Caco-2 (cell line): ENCODE data around the gene C16orf96. TPM values are rescaled to one million over a fixed set of nuclear protein-coding genes. Genes with fewer than 3 reads are reported as not detected.

Experiments
- BruUV-seq: library from RNA; stranded (reverse); fragments of 400-500 nt; replicated peaks from 2 replicates; lab custom pipeline; 2021; lab: Mats Ljungman, UMichigan
- CTCF ChIA-PET: fragments of 300-600 bp; sonication (Branson Sonifier 250); formaldehyde crosslinking; loops from one replicate; lab custom pipeline; 2022; ENCODE audit warnings: antibody characterized with exemption; lab: Charles Lee
- POLR2A ChIA-PET: fragments of 300-600 bp; sonication (Branson Sonifier 250); formaldehyde crosslinking; loops from one replicate; lab custom pipeline; 2022; ENCODE audit warnings: antibody characterized with exemption; lab: Charles Lee
- DNase-seq, 2 experiments: peaks; one replicate each; pipeline versions ENCODE4 v3.0.0 to v3.0.0-alpha.2; 2020 to 2022
- H3K27me3 ChIP-seq: replicated peaks from 2 replicates; pipeline ENCODE4 v1.6.0; 2011; ENCODE audit warnings: low read length; ENCODE audit not compliant: control insufficient read depth, insufficient read depth
- H3K36me3 ChIP-seq: 2 replicates; pipeline ENCODE4 v1.5.1; 2011; ENCODE audit warnings: low read length; ENCODE audit not compliant: control insufficient read depth, insufficient read depth
- H3K4me1 ChIP-seq: fragments of 250-450 bp; sonication (Bioruptor Pico); 2 replicates; pipeline ENCODE4 v1.5.1; 2020; ENCODE audit warnings: mild to moderate bottlenecking
- H3K4me3 ChIP-seq: 2 replicates; pipeline ENCODE4 v1.5.1; 2011; ENCODE audit warnings: low read depth, mild to moderate bottlenecking, control low read depth, low read length
- H3K9me3 ChIP-seq: fragments of 250-450 bp; sonication (Bioruptor Pico); 2 replicates; pipeline ENCODE4 v1.5.1; 2020; ENCODE audit warnings: mild to moderate bottlenecking, moderate library complexity
- H3K27ac Mint-ChIP-seq: one replicate; pipeline ENCODE4 v1.8.0; 2022; ENCODE audit warnings: mixed read lengths; ENCODE audit not compliant: unreplicated experiment
- H3K27me3 Mint-ChIP-seq: one replicate; pipeline ENCODE4 v1.8.0; 2022; ENCODE audit warnings: mixed read lengths; ENCODE audit not compliant: insufficient read depth, unreplicated experiment
- H3K36me3 Mint-ChIP-seq: one replicate; pipeline ENCODE4 v1.8.0; 2022; ENCODE audit warnings: mild to moderate bottlenecking, mixed read lengths; ENCODE audit not compliant: insufficient read depth, unreplicated experiment
- H3K4me1 Mint-ChIP-seq: one replicate; pipeline ENCODE4 v1.8.0; 2022; ENCODE audit warnings: low read depth, mixed read lengths; ENCODE audit not compliant: unreplicated experiment
- H3K4me3 Mint-ChIP-seq: one replicate; pipeline ENCODE4 v1.8.0; 2022; ENCODE audit warnings: mild to moderate bottlenecking, moderate library complexity, mixed read lengths; ENCODE audit not compliant: unreplicated experiment
- H3K9me3 Mint-ChIP-seq: one replicate; pipeline ENCODE4 v1.8.0; 2022; ENCODE audit warnings: mixed read lengths; ENCODE audit not compliant: unreplicated experiment
- intact Hi-C: fragments of 100-400 bp; cut with micrococcal nuclease; formaldehyde crosslinking; loops from one replicate; pipeline ENCODE4 v1.10.0; 2022; ENCODE audit not compliant: unreplicated experiment
- total RNA-seq: library from RNA; stranded (reverse); gene quantifications from 2 replicates; pipeline ENCODE4 v1.2.3, GENCODE V29; 2022
- TF ChIP-seq, protein P1 (sequence below), 2 experiments: fragments of 200-600 bp in 1 of 2; IDR thresholded peaks; 1 replicate in 1 of 2; 2 replicates in 1 of 2; pipeline versions ENCODE4 v1.5.1 to v1.8.0; 2011 to 2022; ENCODE audit warnings: antibody characterized with exemption in 1 of 2, control low read depth in 1 of 2, inconsistent platforms in 1 of 2, low read depth in 1 of 2, low read length in 1 of 2, mild to moderate bottlenecking in 1 of 2, moderate library complexity in 1 of 2; ENCODE audit not compliant: insufficient read depth in 1 of 2, severe bottlenecking in 1 of 2, unreplicated experiment in 1 of 2

Gene C16orf96
- total RNA-seq, 1 experiment from 2014 or later = 0.11 TPM

DNA sequence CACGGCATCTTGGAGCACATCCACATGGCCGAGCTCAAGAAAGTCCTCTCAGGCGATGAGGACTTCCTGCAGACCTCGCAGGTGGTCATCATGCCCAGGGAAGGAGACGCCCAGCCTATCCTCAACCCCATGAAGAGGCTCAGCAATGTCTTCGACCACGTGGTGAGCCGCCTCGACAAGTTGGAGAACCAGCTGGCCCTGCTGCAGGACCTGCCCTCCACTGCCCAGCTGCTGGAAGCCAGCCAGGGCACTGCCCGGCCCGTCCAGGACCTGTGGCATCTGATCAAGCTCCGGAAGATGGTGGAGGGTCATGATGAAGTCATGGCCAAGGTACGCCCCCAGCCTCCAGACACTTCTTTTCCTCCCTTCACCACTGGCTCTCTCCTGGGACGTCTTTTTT is 440 bp downstream of the C16orf96 start:
- Mint-ChIP-seq H3K4me1 (no peaks in the 10 kb centered on the region), H3K27ac (no peak overlapping the region), H3K4me3 (no peak overlapping the region), H3K27me3 (no peaks in the 10 kb centered on the region), H3K36me3 (no peaks in the 10 kb centered on the region), H3K9me3 (no peaks in the 10 kb centered on the region)
- TF ChIP-seq, protein P1, sequence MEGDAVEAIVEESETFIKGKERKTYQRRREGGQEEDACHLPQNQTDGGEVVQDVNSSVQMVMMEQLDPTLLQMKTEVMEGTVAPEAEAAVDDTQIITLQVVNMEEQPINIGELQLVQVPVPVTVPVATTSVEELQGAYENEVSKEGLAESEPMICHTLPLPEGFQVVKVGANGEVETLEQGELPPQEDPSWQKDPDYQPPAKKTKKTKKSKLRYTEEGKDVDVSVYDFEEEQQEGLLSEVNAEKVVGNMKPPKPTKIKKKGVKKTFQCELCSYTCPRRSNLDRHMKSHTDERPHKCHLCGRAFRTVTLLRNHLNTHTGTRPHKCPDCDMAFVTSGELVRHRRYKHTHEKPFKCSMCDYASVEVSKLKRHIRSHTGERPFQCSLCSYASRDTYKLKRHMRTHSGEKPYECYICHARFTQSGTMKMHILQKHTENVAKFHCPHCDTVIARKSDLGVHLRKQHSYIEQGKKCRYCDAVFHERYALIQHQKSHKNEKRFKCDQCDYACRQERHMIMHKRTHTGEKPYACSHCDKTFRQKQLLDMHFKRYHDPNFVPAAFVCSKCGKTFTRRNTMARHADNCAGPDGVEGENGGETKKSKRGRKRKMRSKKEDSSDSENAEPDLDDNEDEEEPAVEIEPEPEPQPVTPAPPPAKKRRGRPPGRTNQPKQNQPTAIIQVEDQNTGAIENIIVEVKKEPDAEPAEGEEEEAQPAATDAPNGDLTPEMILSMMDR (IDR thresholded peaks at IDR 0.05; ENCODE audit: insufficient read depth in 1 of 2, low read depth in 1 of 2, low read length in 1 of 2, severe bottlenecking in 1 of 2, unreplicated experiment in 1 of 2) = no peak
- no peaks in the 10 kb centered on the region for H3K36me3 ChIP-seq
- no peaks in the 10 kb centered on the region for H3K9me3 ChIP-seq
- DNase-seq = no peak
- H3K27me3 ChIP-seq = no peaks in the 10 kb centered on the region
- ChIA-PET POLR2A (no interaction called here), CTCF (no interaction called here)
- no peak overlapping the region for H3K4me3 ChIP-seq
- no TSS peak for BruUV-seq
- H3K4me1 ChIP-seq = no peaks in the 10 kb centered on the region
- intact Hi-C loops = no loop called here

DNA sequence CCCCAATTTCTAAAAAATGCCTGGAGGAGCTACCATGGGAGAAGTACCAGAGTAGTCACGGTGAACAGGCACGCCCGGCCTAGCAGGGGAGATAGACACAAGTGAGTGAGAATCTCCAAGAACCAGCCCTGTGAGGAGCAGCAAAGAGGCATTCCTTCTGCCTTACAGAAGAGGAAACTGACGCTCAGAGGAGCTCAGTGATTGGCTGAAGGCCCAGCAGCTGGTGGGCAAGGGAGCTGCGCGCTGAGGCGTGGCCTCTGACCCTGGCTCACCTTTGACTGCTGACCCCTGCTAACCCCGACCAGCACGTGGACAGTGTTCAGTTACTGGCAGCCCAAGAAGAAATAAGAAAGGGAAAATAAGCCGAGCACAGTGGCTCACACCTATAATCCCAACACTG is 1.8 kb downstream of the C16orf96 start:
- no peaks in the 10 kb centered on the region for H3K36me3 Mint-ChIP-seq
- H3K4me3 Mint-ChIP-seq = no peak overlapping the region
- CTCF ChIA-PET = interaction anchor here (0.6 kb wide), 1 partner anchor 334 kb away, joined by 3 read pairs; no protein-coding TSS in a partner anchor
- H3K9me3 Mint-ChIP-seq = no peaks in the 10 kb centered on the region
- Histone ChIP-seq H3K4me1 (no peaks in the 10 kb centered on the region), H3K9me3 (no peaks in the 10 kb centered on the region), H3K27me3 (no peaks in the 10 kb centered on the region), H3K4me3 (no peak overlapping the region), H3K36me3 (no peaks in the 10 kb centered on the region)
- no peak for DNase-seq
- TF ChIP-seq, protein P1 (IDR thresholded peaks at IDR 0.05; ENCODE audit: insufficient read depth in 1 of 2, low read depth in 1 of 2, low read length in 1 of 2, severe bottlenecking in 1 of 2, unreplicated experiment in 1 of 2) = no peak
- intact Hi-C loops = no loop called here
- no peaks in the 10 kb centered on the region for H3K4me1 Mint-ChIP-seq
- H3K27me3 Mint-ChIP-seq = no peaks in the 10 kb centered on the region
- no TSS peak for BruUV-seq
- POLR2A ChIA-PET = no interaction called here
- H3K27ac Mint-ChIP-seq = no peak overlapping the region

DNA sequence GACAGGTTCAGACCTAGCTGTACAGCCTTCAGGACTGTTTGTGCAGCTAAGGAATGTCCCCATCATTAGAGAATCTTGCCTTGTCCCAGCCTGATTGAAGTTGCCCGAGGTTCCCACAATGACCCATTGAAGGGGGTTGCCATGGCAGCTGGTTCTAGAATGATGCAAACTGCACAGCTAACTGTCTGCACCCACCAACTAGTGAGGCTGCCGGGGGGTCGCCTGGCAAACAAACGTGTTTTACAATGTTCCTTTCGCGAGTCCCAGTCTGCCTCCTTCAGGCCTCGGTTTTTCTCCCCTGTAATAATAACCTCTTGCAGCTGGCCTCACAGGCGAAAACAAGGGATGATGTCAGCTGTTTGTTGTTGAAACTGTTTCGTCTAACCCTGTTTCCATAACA is 5.5 kb downstream of the C16orf96 start:
- Mint-ChIP-seq H3K4me1 (no peaks in the 10 kb centered on the region), H3K27ac (no peak overlapping the region), H3K9me3 (no peaks in the 10 kb centered on the region), H3K27me3 (no peaks in the 10 kb centered on the region), H3K4me3 (no peak overlapping the region), H3K36me3 (no peaks in the 10 kb centered on the region)
- Histone ChIP-seq H3K4me3 (no peak overlapping the region), H3K4me1 (no peaks in the 10 kb centered on the region), H3K27me3 (no peaks in the 10 kb centered on the region), H3K9me3 (no peaks in the 10 kb centered on the region), H3K36me3 (no peaks in the 10 kb centered on the region)
- CTCF ChIA-PET = no interaction called here
- no peak for DNase-seq
- intact Hi-C loops = no loop called here
- no TSS peak for BruUV-seq
- POLR2A ChIA-PET = no interaction called here
- TF ChIP-seq, protein P1 (IDR thresholded peaks at IDR 0.05; ENCODE audit: insufficient read depth in 1 of 2, low read depth in 1 of 2, low read length in 1 of 2, severe bottlenecking in 1 of 2, unreplicated experiment in 1 of 2) = no peak
